ES-I3 (cell line): ENCODE results near the gene NECTIN2.
A peak's percentile ranks its signal among the peaks of the same experiment; 100 is the strongest.

Experiments used
- H3K36me3 ChIP-seq: 2 replicates; pipeline ENCODE4 v1.6.1; 2013; ENCODE audit warnings: mild to moderate bottlenecking, low read length, control low read depth, moderate library complexity; ENCODE audit not compliant: insufficient read depth
- H3K4me1 ChIP-seq: 2 replicates; pipeline ENCODE4 v1.6.1; 2013; ENCODE audit warnings: mild to moderate bottlenecking, control low read depth, low read length; ENCODE audit not compliant: insufficient read depth
- H3K9ac ChIP-seq: 2 replicates; pipeline ENCODE4 v1.6.1; 2013; ENCODE audit warnings: low read depth, mild to moderate bottlenecking, low read length, moderate library complexity
- H3K9me3 ChIP-seq: 2 replicates; pipeline ENCODE4 v1.6.1; 2013; ENCODE audit warnings: mild to moderate bottlenecking, low read length, moderate library complexity; ENCODE audit not compliant: control insufficient read depth, insufficient read depth

Gene NECTIN2

DNA sequence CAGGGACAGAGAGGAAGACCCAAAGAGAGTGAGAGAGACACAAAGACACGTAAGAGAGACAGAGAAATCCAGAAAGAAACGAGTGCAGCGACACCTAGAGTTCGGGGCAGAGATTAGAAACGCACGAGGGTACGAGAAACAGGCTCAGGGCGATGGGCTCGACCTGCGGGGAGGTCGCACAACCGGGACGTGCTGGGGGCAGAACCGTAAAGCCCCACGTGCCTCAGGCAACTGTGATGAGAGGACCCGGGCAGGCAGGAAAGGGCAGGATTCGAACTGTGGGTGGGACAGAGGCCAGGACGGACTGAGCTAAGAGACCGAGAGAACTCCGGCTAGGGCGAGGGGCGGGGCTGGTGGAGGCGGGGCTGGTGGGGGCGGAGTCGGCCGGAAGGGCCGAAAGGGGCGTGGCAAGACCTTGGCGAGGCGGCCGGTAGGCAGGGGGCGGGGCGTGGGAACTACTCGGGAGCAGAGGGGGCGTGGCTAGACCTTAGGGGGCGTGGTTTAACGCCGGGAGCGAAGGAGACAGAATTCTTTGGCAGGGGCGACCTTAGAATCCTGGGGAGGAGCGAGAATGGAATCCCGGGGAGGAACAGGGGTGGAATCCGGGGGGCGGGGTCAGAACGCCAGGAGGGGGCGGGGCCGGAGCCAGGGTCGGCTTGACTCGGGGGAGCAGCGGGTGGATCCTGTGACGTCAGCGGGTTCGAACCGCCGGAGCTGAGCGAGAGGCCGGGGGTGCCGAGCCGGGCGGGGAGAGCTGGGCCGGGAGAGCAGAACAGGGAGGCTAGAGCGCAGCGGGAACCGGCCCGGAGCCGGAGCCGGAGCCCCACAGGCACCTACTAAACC is at the start of gene NECTIN2:
Gene NECTIN2 (plus strand): TSS at position 686 of the 843 bp plus-strand sequence. CDS start 229 bp downstream, outside the sequence.
- no peaks in the 10 kb centered on the region for H3K9me3 ChIP-seq
- H3K9ac ChIP-seq = peak within 1 kb of the TSS; percentile 93
- peaks cover 18% of the 10 kb centered on the region for H3K4me1 ChIP-seq
- H3K36me3 ChIP-seq = no peaks in the 10 kb centered on the region

DNA sequence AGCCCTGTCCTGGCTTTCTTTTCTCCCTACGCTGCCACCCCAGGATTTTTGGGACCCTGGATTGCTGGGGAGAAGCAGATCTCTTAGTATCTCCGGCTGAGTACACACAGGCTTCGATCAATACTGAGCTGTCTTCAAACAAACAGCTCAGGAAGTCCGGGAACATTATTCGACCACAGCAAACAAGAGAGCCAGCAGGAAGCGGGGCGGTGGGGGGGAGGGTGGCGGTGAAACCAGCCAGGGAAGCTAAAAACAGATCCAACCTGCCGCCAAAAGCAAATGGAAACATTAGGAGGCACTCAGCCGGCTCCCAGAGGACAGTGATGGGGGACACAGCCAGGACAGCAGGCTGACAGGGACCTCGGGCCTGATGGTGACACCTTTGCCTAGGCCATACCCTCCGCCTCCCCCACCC is 49.4 kb upstream of the NECTIN2 start:
- no peaks in the 10 kb centered on the region for H3K9me3 ChIP-seq
- H3K4me1 ChIP-seq = peaks cover 16% of the 10 kb centered on the region
- no peak overlapping the region for H3K9ac ChIP-seq
- H3K36me3 ChIP-seq = no peaks in the 10 kb centered on the region; the same call in 1 of the 2 replicates

DNA sequence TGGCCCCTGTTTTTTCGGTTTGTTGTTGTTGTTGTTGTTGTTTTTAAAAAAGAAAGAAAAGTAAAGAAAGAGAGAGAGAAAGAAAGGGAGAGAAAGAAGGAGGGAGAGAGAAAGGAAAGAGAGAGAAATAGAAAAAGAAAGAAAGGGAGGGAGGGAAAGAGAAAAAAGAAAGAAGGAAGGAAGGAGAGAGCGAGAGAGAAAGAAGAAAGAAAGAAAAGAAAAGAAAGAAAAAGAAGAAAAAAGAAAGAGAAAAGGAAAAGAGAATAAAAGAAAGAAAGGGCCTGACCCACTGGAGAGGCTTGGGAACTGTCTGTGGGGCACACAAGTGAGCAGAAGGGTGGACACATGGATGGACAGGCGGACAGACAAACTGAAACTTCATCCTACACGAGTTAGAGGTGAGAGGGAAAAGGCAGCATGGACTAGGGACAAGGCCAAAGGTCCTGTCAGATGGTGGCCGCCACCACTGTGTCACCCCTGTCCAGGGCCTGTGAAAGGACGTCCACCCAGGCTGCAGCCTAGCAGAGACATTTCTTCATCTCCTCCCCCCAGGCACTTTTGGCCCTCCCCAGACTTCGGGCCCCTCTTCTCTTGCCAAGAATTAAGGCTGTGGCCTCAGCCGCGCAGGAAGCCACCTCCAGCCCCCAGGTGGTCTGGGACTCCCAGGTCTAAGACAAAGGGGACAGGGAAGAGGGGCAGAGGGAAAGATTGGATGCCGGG is 46.3 kb upstream of the NECTIN2 start:
- Histone ChIP-seq H3K9me3 (peaks cover 3% of the 10 kb centered on the region; the same call in 1 of the 2 replicates), H3K4me1 (peaks cover 16% of the 10 kb centered on the region), H3K9ac (no peak overlapping the region), H3K36me3 (no peaks in the 10 kb centered on the region; the same call in 1 of the 2 replicates)

DNA sequence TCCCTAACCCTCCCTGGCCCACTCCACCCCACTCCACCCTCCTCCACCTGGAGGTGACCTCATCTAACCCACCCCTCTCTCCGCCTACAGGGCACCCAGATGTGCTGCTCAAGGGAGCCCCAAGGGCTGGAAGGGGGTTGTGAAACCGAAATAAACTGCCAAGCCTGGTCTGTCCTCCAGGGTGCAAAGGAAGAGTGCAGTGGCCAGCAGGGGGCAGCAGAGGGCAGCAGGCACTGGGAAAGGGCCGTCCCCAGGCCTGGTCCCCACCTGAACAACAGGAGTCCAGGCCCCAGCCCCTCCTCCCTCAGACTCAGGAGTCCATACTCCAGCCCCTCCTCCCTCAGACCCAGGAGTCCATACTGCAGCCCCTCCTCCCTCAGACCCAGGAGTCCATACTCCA is 45.6 kb upstream of the NECTIN2 start:
- peaks cover 16% of the 10 kb centered on the region for H3K4me1 ChIP-seq
- no peaks in the 10 kb centered on the region; the same call in 1 of the 2 replicates for H3K36me3 ChIP-seq
- H3K9me3 ChIP-seq = peaks cover 3% of the 10 kb centered on the region; the same call in 1 of the 2 replicates
- no peak overlapping the region for H3K9ac ChIP-seq

DNA sequence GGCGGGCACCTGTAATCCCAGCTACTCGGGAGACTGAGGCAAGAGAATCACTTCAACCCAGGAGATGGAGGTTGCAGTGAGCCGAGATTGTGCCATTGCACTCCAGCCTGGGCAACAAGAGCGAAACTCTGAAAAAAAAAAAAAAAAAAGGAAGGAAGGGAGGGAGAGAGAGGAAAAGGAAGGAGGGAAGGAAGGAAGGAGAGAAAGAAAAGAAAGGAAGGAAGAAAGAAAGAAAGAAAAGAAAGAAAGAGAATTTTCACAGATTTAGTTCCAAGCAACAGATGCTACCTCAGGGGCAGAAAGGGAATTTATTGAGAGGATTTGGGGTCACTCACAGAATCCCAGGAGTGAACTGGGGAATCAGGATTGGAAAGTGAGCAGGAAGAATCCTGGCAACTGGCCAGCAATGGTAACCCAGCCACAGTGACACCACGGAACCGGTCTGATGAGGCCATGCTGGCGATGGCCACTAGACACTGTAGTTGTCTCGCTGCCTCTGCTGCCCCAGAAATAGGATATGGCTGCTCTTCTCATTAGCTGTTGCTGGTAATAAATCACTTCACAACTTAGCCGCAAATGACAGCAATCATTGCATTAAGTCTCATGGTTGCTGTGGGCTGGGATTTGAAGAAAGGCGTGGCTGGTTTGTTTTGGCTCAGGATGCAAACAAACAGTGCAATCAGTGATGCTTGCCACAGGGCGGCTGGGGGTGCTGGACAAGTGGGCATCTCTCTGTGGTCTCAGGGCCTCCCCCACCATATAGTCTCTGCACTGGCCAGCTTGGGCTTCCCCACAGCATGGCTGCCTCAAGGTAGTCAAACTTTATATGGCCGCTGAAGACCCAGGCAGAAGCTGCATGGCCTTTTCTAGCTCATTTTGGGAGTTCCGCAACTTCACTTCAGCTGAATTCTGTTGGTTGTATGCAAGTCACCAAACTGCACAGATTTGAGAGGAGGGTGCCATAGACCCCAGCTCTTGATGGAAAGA is 42.4 kb upstream of the NECTIN2 start:
- no peak overlapping the region for H3K9ac ChIP-seq
- H3K9me3 ChIP-seq = peaks cover 3% of the 10 kb centered on the region; the same call in 1 of the 2 replicates
- peaks cover 26% of the 10 kb centered on the region for H3K4me1 ChIP-seq
- H3K36me3 ChIP-seq = no peaks in the 10 kb centered on the region

DNA sequence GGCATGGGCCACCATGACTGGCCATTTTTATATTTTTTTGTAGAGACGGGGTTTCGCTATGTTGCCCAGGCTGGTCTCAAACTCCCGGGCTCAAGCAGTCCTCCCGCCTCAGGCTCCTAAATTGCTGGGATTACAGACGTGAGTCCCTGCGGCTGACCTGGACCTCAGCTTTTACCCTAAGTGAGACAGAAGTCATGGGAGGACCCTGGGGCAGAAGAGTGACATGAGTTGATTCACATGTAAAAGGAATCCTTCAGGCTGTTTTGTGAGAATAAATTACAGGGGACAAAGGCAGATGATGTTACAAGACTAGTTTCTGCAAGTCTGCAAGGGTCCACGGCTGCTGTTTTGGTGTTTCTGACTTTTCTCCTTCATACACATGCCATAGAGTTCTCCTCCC is 39.8 kb upstream of the NECTIN2 start:
- Histone ChIP-seq H3K9ac (no peak overlapping the region), H3K4me1 (peaks cover 31% of the 10 kb centered on the region), H3K36me3 (no peaks in the 10 kb centered on the region), H3K9me3 (peaks cover 3% of the 10 kb centered on the region; the same call in 1 of the 2 replicates)

DNA sequence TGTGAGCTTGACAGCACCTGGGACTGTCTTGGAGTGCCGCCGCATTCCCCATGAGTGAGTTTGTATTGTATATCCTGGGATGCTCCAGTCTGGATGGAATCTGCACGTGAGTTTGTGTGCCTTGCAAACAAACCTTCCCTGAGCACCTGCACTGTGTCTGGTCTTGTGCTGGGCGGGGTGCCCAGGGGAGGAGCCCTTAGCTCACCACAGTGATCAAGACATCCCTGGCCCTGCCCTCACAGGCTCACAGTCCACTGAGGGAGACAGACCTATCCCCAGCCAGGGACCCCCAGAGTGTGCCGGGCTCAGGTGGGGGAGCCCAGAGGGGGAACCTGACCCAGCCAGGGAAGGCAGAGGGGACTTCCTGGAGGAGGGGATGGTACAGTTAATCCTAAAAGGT is 38.9 kb upstream of the NECTIN2 start:
- no peaks in the 10 kb centered on the region for H3K36me3 ChIP-seq
- no peak overlapping the region for H3K9ac ChIP-seq
- H3K4me1 ChIP-seq = peaks cover 31% of the 10 kb centered on the region
- peaks cover 3% of the 10 kb centered on the region; the same call in 1 of the 2 replicates for H3K9me3 ChIP-seq

DNA sequence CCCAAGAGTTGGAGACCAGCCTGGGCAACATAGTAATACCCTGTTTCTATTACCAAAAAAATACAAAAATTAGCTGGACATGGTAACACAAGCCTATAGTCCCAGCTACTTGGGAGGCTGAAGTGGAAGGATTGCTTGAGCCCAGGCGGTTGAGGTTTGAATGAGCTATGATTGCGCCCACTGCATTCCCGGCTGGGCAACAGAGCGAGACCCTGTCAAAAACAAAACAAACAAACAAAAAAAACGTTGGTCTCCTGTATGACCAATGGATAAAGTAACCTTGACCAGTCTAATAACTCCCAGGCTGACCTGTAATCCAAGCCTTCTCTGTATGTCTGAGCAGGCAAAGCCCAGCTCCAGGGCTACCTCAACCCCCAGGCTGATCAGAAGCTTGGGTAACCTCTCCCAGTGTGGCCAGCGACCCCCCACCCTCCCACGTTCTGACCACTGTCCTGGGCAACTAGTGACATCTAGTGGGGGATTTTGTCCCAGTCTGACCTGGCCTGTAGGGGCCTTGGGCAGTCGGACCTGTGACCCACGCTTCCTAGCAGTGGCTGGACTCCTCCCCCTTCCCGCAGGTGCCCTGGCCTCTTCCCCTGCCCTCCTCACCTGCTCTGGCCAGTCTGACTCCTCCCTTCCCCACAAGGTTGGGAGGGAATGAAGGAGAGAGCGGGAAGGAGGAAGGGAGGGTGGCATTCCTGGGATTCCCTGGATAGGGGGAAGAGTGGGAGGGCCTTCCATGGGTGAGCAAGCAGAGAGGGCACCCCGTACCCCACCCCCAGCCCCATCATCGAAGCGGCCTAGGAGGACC is 38.2 kb upstream of the NECTIN2 start:
- peaks cover 3% of the 10 kb centered on the region; the same call in 1 of the 2 replicates for H3K9me3 ChIP-seq
- H3K9ac ChIP-seq = peak overlapping the region; percentile 48
- H3K36me3 ChIP-seq = no peaks in the 10 kb centered on the region
- H3K4me1 ChIP-seq = peaks cover 32% of the 10 kb centered on the region

DNA sequence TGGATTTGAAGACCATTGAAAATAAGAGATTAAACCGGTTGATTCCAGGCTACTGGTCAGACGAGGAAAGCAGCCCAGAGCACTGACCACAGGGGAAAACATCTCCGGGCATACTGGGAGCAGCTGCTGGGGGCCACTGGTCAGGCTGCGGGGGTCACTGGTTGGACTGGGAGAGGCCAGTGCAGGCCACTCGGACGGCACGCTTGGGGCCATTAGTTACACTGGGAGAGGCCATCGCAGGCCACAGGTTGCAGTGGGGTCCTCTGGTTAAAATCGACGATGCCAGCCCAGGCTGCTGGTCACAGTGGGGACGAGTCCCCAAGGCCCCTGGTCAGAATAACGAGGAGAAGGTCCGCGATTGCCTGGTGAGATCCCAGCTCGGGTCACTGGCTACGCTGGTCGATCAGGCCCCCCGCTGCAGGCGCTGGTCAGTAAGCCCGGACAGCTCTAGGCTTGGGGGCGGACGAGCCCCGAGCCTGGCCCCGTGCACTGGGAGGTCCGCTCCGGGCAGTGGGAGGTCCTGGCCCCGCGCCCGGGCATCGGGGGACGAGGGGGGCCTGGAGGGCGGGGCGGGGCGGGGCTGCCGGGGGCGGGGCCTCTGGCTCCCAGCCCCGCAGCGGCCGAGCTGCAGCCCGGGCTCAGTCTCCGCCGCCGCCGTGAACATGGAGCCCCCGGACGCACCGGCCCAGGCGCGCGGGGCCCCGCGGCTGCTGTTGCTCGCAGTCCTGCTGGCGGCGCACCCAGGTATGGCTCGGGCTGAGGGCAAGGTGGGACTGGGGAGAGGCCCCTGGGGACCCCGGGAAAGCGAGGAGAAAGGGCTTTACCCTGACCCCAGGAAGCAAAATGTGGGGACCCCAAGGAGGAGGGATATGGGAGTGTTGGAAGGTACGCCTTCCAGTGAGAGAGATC is 37.4 kb upstream of the NECTIN2 start, which contains the start of gene BCAM:
Gene BCAM (plus strand): TSS at position 641 of the 909 bp plus-strand sequence. CDS start 22 bp downstream, at position 663.
- peaks cover 35% of the 10 kb centered on the region for H3K4me1 ChIP-seq
- 0 out of 2 replicates have a peak, but pooled peaks cover 3% of the 10 kb centered on the region for H3K36me3 ChIP-seq
- H3K9ac ChIP-seq = peak within 1 kb of the TSS; percentile 97
- peaks cover 3% of the 10 kb centered on the region; the same call in 1 of the 2 replicates for H3K9me3 ChIP-seq

DNA sequence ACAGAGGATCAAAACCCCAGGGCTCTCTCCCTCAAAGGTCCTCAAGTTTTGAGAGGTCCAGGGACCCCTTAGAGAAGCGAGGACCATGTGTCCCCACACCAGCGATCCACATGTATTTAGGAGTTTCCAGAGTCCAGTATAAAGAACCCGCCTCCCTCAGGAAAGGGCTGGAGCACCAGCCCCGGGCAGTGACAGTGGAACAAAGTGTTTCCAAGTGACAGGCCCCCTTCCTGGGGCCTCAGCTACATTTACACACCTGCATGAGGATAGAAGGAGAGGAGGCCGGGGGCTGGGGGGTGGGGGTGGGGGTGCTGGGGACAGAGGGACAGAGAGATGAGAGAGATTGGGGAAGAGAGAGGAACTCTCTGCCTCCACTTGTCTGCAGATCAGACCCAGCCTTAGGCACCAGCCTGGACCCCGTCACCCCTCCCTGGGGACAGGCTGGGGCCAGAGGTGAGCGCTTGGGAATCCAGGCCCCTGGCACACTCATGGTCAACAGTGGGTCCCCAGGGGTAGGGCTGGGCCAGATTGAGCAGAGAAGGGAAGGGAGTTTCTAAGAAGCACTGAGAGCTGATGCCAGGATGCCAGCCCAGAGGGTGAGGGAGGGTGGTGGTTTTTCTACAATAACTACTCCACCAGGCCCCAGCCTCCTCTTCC is 36.4 kb upstream of the NECTIN2 start:
- Histone ChIP-seq H3K4me1 (peaks cover 35% of the 10 kb centered on the region), H3K9ac (peak overlapping the region; percentile 97), H3K36me3 (0 out of 2 replicates have a peak, but pooled peaks cover 4% of the 10 kb centered on the region), H3K9me3 (no peaks in the 10 kb centered on the region)

DNA sequence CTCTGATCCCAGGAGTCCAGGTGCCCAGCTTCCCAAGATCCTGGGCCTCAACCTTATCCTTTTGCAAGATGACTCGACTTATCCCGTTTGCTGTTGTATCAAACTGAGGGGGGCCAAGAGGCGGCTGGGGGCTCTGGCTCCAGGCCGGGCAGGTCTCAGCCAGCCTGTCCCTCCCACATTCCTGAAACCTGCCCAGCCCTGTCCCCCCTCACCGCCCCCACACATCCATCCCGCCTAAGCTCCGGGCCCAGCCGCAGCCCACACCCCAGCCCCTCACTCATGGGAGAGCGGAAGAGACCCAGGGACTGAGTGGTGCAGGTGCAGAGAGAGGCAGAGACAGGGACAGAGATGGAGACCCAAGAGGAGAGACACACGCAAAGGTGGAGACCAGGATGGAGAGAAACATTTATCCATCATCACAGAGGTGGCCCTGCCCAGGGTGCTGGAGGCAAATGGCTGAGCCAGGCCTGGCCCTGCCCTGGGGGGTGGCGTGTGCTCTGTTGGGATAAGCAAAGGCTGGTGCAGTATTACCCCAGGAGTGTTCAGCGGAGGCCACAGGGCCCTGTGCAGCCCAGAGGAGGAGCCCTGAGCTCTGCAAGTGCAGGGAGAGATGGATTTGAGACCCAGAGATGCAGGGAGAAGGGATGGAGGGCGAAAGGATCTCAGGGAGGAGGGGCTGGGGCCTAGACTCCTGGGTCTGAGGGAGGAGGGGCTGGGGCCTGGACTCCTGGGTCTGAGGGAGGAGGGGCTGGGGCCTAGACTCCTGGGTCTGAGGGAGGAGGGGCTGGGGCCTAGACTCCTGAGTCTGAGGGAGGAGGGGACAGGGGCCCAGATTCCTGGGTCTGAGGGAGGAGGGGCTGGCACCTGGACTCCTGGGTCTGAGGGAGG is 35.6 kb upstream of the NECTIN2 start:
- Histone ChIP-seq H3K9me3 (no peaks in the 10 kb centered on the region), H3K36me3 (peaks cover 4% of the 10 kb centered on the region; the same call in 1 of the 2 replicates), H3K9ac (peak overlapping the region; percentile 25; the same call in 1 of the 2 replicates), H3K4me1 (peaks cover 35% of the 10 kb centered on the region)
